ENCODE measurements around the gene LDHA. TPM values are rescaled to one million over a fixed set of nuclear protein-coding genes. Genes with fewer than 3 reads are reported as not detected.

The LDHA gene
- total RNA-seq: 285 TPM

GRCh38 chr11:18394275-18394927, at the start of gene LDHA:
Gene LDHA (plus strand): TSS chr11:18394563. CDS start chr11:18396843, 2,280 bp downstream.

DNA sequence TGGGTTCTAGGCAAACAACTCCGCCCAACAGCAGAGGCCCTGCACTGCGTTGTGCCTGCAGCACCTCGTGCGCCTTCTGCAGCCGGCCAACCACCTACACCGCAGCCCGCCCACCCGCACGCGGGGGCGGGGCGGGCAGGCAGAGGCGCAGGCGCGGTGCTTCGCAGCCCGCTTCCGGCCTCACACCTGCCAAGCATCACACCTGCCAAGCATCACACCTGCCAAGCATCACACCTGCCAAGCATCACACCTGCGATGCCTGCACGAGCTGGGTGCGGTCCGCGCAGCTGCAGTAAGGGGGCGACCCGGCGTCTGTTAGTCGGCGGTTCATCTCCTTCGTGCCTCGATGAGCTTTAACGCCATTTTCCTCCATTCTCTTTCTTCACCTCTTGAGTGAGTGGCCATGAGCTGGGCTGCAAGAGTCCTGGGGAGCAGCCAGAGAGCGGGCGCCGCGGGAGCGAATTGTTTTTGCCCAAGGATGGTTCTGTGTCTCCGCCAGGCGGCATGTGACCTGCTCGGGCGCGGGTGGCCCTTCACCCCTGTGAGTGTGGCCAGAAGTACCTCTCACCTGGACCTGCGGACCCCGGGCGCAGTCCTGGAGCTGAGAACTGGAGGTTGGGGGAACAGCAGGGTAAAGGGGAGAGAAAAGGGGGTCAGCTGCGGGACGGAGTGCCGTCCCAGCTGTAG, 61.5 kb downstream of the LDHA start, which contains the start of gene LDHAL6A:
LDHAL6A (plus strand) TSS at position 171 of the 687 bp plus-strand sequence. CDS start 825 bp downstream, outside the sequence.

Small RNAs within 50 kb of the gene (small RNA-seq; reads per million reads assigned to genes)
- gene MIR3159 (ENCODE audit: low replicate concordance): not detected

Other genes starting within 250 kb of the LDHA start
- not detected for gene MRGPRX4, start 221.7 kb upstream of the LDHA start, total RNA-seq
- not detected for gene SAA4, start 157.8 kb upstream of the LDHA start, total RNA-seq
- gene SAA2, start 145.9 kb upstream of the LDHA start, total RNA-seq: not detected
- not detected for gene SAA1, start 128.3 kb upstream of the LDHA start, total RNA-seq
- gene HPS5, start 72.4 kb upstream of the LDHA start, total RNA-seq: 25.2 TPM
- 50.1 TPM for gene GTF2H1, start 72.0 kb upstream of the LDHA start, total RNA-seq
- gene LDHC, start 17.8 kb downstream of the LDHA start, total RNA-seq: 0.23 TPM
- gene LDHAL6A, start 61.3 kb downstream of the LDHA start, total RNA-seq: 0.12 TPM
- 72.6 TPM for gene TSG101, start 132.4 kb downstream of the LDHA start, total RNA-seq
- gene UEVLD, start 194.2 kb downstream of the LDHA start, total RNA-seq: 20.4 TPM
- gene MISFA, start 205.2 kb downstream of the LDHA start, total RNA-seq: 6.1 TPM
- 19.7 TPM for gene SPTY2D1, start 239.8 kb downstream of the LDHA start, total RNA-seq